HEK293 (cell line): ENCODE measurements around the gene CCHCR1.

Experiments
- CTCF ChIP-seq: fragments of 450-650 bp; formaldehyde crosslinking; IDR thresholded peaks from 2 replicates; pipeline ENCODE4 v1.5.1; 2016; ENCODE audit warnings: missing biosample characterization, missing genetic modification characterization
- ZBTB21 ChIP-seq: fragments of 450-650 bp; formaldehyde crosslinking; IDR thresholded peaks from 2 replicates; pipeline ENCODE4 v1.5.1; 2017; ENCODE audit warnings: missing biosample characterization, missing genetic modification characterization
- ZNF518A ChIP-seq: fragments of 450-650 bp; formaldehyde crosslinking; conservative IDR thresholded peaks from 2 replicates; pipeline ENCODE4 v1.5.1; 2016; ENCODE audit warnings: low read depth, missing biosample characterization, missing genetic modification characterization

- no peak for TF ChIP-seq CTCF
- TF ChIP-seq ZBTB21 (tag by site-specific recombination), result no peak
- no peak for TF ChIP-seq ZNF518A (tag by site-specific recombination)
Observed at GRCh38 chr6:31116661-31117385, 40.8 kb downstream of the CCHCR1 start.
